GM23248 (cell line): ENCODE data around the gene PTH2. TPM values are rescaled to one million over a fixed set of nuclear protein-coding genes. Genes with fewer than 3 reads are reported as not detected.

Source experiments
- DNase-seq: peaks from one replicate; pipeline ENCODE4 v3.0.0-alpha.2; 2015
- H2AFZ ChIP-seq: fragments of 200-600 bp; sonication (generic); 2 replicates; pipeline ENCODE4 v1.6.1; 2016; ENCODE audit warnings: antibody characterized with exemption
- H3F3A ChIP-seq: fragments of 200-600 bp; sonication (generic); 2 replicates; pipeline ENCODE4 v1.6.1; 2016; ENCODE audit warnings: mild to moderate bottlenecking, antibody characterized with exemption, mixed run types; ENCODE audit not compliant: insufficient read depth
- H3K27ac ChIP-seq: fragments of 200-600 bp; sonication (generic); 2 replicates; pipeline ENCODE4 v1.5.1; 2016; ENCODE audit warnings: mild to moderate bottlenecking
- H3K27me3 ChIP-seq: fragments of 200-600 bp; sonication (generic); replicated peaks from 2 replicates; pipeline ENCODE4 v1.6.1; 2016; ENCODE audit warnings: mild to moderate bottlenecking; ENCODE audit not compliant: insufficient read depth
- H3K36me3 ChIP-seq: fragments of 200-600 bp; sonication (generic); 2 replicates; pipeline ENCODE4 v1.6.1; 2016; ENCODE audit warnings: low read depth, mild to moderate bottlenecking
- H3K4me1 ChIP-seq: fragments of 200-600 bp; sonication (generic); 2 replicates; pipeline ENCODE4 v1.6.1; 2016; ENCODE audit warnings: mild to moderate bottlenecking; ENCODE audit not compliant: insufficient read depth
- H3K4me2 ChIP-seq: fragments of 200-600 bp; sonication (generic); one replicate; pipeline ENCODE4 v1.6.1; 2016; ENCODE audit warnings: mild to moderate bottlenecking; ENCODE audit not compliant: unreplicated experiment
- H3K4me3 ChIP-seq: fragments of 200-600 bp; sonication (generic); 2 replicates; pipeline ENCODE4 v1.5.1; 2016; ENCODE audit warnings: mild to moderate bottlenecking
- H3K79me2 ChIP-seq: fragments of 200-600 bp; sonication (generic); 2 replicates; pipeline ENCODE4 v1.6.1; 2016; ENCODE audit warnings: mild to moderate bottlenecking; ENCODE audit not compliant: insufficient read depth
- H3K9ac ChIP-seq: fragments of 200-600 bp; sonication (generic); 2 replicates; pipeline ENCODE4 v1.6.1; 2016; ENCODE audit warnings: mild to moderate bottlenecking
- H3K9me2 ChIP-seq: fragments of 200-600 bp; sonication (generic); 2 replicates; pipeline ENCODE4 v1.6.1; 2016; ENCODE audit warnings: mixed run types, mild to moderate bottlenecking, moderate library complexity; ENCODE audit not compliant: insufficient read depth
- H3K9me3 ChIP-seq: fragments of 200-600 bp; sonication (generic); one replicate; pipeline ENCODE4 v1.6.1; 2017; ENCODE audit warnings: low read depth
- H4K20me1 ChIP-seq: fragments of 200-600 bp; sonication (generic); 2 replicates; pipeline ENCODE4 v1.6.0; 2016; ENCODE audit not compliant: insufficient read depth
- EZH2 ChIP-seq: fragments of 200-600 bp; sonication (generic); IDR thresholded peaks from 2 replicates; pipeline ENCODE4 v1.6.1; 2018; ENCODE audit warnings: antibody characterized with exemption, mild to moderate bottlenecking; ENCODE audit not compliant: insufficient read depth, poor library complexity, severe bottlenecking
- EZH2phosphoT487 ChIP-seq: fragments of 200-600 bp; sonication (generic); IDR thresholded peaks from 2 replicates; pipeline ENCODE4 v1.6.1; 2018; ENCODE audit warnings: antibody characterized with exemption, moderate library complexity, mild to moderate bottlenecking, low read depth; ENCODE audit not compliant: insufficient read depth
- WGBS, 2 experiments: methylation state at CpG; one replicate each; pipeline ENCODE4 v1.1.6; 2015 to 2017; ENCODE audit warnings: low lambda C conversion rate in 2 of 2, low coverage in 1 of 2; ENCODE audit errors: missing lambda C conversion rate in 2 of 2; 5-methylcytosine and 5-hydroxymethylcytosine counted together
- in situ Hi-C: fragments of 300-500 bp; cut with MboI; formaldehyde crosslinking; loops from 2 replicates; pipeline ENCODE4 v1.15.0; 2020
- polyA plus RNA-seq: library from polyadenylated mRNA; unstranded; fragments of >200 nt; fragmentation: Nextera tagmentation; extraction: Ambion mirVana; gene quantifications from 2 replicates; pipeline ENCODE4 v1.2.1, GENCODE V29; 2016
- total RNA-seq: library from RNA; depleted of rRNA; stranded (reverse); fragments of >200 nt; shearing (Covaris generic); gene quantifications from 2 replicates; pipeline ENCODE4 v1.2.3, GENCODE V29; 2014

The PTH2 gene
- total and polyA plus RNA-seq, 2 experiments from 2014 or later: not detected

DNA sequence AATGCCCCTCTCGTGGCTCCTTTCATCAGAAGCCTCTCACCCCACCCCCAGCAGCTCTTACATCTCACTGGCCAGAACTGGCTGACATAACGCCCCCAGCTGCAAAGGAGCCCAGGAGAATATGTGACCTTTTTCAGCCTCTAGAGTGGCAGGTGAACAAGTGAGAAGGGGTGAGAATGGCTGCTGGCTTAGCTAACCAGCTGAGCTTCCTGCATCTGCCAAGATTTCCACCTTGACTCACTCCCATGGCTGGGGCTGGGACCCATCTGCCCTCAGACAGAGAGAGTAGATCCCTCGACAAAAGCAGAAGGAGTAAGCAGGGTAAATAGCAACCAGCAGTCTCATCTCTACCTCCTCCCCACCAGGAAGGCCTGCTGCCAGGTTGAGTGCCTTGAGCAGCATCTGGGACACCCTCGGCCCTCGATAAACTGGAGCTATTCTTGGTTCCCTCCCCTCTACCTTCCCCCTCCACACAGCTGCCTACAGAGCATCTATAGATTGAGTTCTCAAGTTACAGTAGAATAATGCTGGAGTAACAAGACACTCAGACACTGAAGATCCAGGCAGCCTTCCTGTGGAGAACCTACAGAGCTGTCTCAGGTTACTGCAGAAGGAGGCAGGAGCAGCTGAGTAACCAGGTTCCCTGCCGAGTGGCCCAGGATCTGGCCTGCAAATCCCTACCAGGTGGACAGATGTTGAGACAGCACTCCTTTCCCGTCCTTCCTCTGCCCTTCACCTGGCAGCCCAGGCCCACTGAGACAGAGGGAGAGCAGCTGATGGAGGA, 19.6 kb downstream of the PTH2 start:
- Histone ChIP-seq H4K20me1 (no peaks in the 10 kb centered on the region), H3K36me3 (no peaks in the 10 kb centered on the region), H3K4me2 (no peak overlapping the region), H3K27ac (no peak overlapping the region), H3K9ac (no peak overlapping the region), H3K27me3 (no peaks in the 10 kb centered on the region; the same call in 1 of the 2 replicates), H3K79me2 (no peaks in the 10 kb centered on the region), H3F3A (no peaks in the 10 kb centered on the region), H3K4me1 (no peaks in the 10 kb centered on the region), H3K9me3 (no peaks in the 10 kb centered on the region), H3K4me3 (no peak overlapping the region), H2AFZ (no peak overlapping the region), H3K9me2 (no peaks in the 10 kb centered on the region)
- no peak for DNase-seq
- in situ Hi-C loops: no loop called here
- TF ChIP-seq EZH2 (no peak), EZH2phosphoT487 (no peak)
- WGBS, 2 experiments: 47 to 57% methylated on average over 7 of the region's 7 CpGs

DNA sequence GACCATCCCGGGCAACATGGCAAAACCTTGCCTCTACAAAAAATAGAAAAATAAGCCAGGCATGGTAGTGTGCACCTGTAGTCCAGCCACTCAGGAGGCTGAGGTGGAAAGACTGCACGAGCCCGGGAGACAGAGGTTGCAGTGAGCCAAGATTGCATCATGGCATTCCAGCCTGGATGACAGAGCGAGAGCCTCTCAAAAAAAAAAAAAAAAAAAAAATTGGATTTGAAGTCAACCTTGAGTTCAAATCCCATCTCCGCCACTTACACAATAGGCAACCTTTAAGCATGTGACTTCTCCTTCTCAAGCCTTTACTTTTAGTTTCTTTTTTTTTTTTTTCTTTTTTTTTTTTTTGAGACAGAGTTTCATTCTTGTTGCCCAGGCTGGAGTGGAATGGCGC, 23.2 kb downstream of the PTH2 start:
- Histone ChIP-seq H3K27ac (no peak overlapping the region), H3K9me2 (no peaks in the 10 kb centered on the region), H4K20me1 (no peaks in the 10 kb centered on the region), H3K9me3 (no peaks in the 10 kb centered on the region), H3K4me3 (no peak overlapping the region), H3K36me3 (no peaks in the 10 kb centered on the region), H3K27me3 (no peaks in the 10 kb centered on the region; the same call in 1 of the 2 replicates), H3K79me2 (no peaks in the 10 kb centered on the region), H3K4me1 (no peaks in the 10 kb centered on the region), H3K4me2 (no peak overlapping the region), H2AFZ (no peak overlapping the region), H3F3A (no peaks in the 10 kb centered on the region), H3K9ac (no peak overlapping the region)
- peak; percentile 48 for DNase-seq
- in situ Hi-C loops: no loop called here
- TF ChIP-seq EZH2phosphoT487 (no peak), EZH2 (no peak)
- WGBS, 2 experiments: 41 to 43% methylated on average over 6 of the region's 6 CpGs

DNA sequence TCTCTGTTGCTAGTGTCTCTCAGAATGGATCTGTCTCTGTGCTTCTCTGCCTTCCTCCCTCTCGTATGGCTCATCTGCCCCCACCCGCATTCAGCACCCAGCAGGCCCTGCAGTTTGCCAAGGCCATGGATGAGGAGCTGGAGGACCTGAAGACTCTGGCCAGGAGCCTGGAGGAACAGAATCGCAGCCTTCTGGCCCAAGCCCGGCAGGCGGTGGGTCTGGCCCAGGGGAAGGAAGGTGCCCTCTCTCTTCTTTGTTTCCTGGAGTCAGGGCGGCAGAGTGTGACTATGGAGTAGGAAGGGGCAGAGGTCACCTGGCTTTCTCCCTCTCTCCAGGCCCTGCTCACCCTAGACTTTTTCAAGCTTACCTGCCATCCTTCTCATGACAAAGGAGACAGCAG, 24.3 kb downstream of the PTH2 start:
- H3K27me3 ChIP-seq: no peaks in the 10 kb centered on the region; the same call in 1 of the 2 replicates
- H3K27ac ChIP-seq: no peak overlapping the region
- no peak overlapping the region for H2AFZ ChIP-seq
- no peak for DNase-seq
- H3K79me2 ChIP-seq: no peaks in the 10 kb centered on the region
- H3K4me3 ChIP-seq: no peak overlapping the region
- no peak for TF ChIP-seq EZH2phosphoT487
- no peak for TF ChIP-seq EZH2
- H3K36me3 ChIP-seq: no peaks in the 10 kb centered on the region
- in situ Hi-C loops: no loop called here
- H3F3A ChIP-seq: no peaks in the 10 kb centered on the region
- H3K9me2 ChIP-seq: no peaks in the 10 kb centered on the region
- H3K9ac ChIP-seq: no peak overlapping the region
- H4K20me1 ChIP-seq: no peaks in the 10 kb centered on the region
- H3K4me1 ChIP-seq: no peaks in the 10 kb centered on the region
- H3K4me2 ChIP-seq: no peak overlapping the region
- WGBS, 2 experiments: 66 to 69% methylated on average over 6 of the region's 6 CpGs
- H3K9me3 ChIP-seq: no peaks in the 10 kb centered on the region

DNA sequence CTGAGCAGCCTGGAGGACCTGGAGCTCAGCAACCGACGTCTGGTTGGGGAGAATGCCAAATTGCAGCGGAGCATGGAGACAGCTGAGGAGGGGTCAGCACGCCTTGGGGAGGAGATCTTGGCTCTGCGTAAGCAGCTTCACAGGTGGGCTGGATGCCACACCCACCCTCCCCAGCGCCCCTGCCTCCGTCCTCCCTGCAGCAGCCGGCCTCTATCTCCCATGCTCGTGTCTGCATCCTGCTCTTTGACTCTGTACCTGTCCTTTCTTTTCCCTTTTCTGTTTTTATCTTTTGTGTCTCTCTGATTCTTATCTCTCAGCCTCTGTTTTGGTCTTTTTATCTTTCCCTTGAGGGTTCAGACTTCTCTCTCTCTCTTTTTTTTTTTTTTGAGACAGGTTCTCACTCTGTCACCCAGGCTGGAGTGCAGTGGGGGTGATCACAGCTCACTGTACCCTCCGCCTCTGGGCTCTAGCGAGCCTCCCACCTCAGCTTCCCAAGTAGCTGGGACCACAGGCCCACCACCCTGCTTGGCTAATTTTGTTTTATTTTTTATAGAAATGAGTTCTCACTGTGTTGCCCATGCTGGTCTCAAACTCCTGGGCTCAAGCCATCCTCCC, 25.1 kb downstream of the PTH2 start:
- 39 to 47% methylated on average over 11 of the region's 11 CpGs for WGBS, 2 experiments
- Histone ChIP-seq H3K27me3 (no peaks in the 10 kb centered on the region; the same call in 1 of the 2 replicates), H3K36me3 (no peaks in the 10 kb centered on the region)

More for the DNA sequence above, 25.1 kb downstream of the PTH2 start:
- H3K4me3 ChIP-seq: no peak overlapping the region
- TF ChIP-seq EZH2: no peak
- no peak for TF ChIP-seq EZH2phosphoT487
- no peaks in the 10 kb centered on the region for H3K4me1 ChIP-seq
- no peak for DNase-seq
- no peak overlapping the region for H2AFZ ChIP-seq
- in situ Hi-C loops: no loop called here
- H3K9me3 ChIP-seq: no peaks in the 10 kb centered on the region
- H4K20me1 ChIP-seq: no peaks in the 10 kb centered on the region
- H3K9ac ChIP-seq: no peak overlapping the region
- H3K4me2 ChIP-seq: no peak overlapping the region
- no peak overlapping the region for H3K27ac ChIP-seq
- H3K79me2 ChIP-seq: no peaks in the 10 kb centered on the region
- no peaks in the 10 kb centered on the region for H3K9me2 ChIP-seq
- H3F3A ChIP-seq: no peaks in the 10 kb centered on the region
